ENCODE measurements around the gene SRGN. TPM values are rescaled to one million over a fixed set of nuclear protein-coding genes. Genes with fewer than 3 reads are reported as not detected.

The SRGN gene
- total and polyA plus RNA-seq, 2 of the 13 experiments (the other 11 are each of a cell fraction or from before 2014, with no cell fraction given): 0.09 TPM; not detected in 1

DNA sequence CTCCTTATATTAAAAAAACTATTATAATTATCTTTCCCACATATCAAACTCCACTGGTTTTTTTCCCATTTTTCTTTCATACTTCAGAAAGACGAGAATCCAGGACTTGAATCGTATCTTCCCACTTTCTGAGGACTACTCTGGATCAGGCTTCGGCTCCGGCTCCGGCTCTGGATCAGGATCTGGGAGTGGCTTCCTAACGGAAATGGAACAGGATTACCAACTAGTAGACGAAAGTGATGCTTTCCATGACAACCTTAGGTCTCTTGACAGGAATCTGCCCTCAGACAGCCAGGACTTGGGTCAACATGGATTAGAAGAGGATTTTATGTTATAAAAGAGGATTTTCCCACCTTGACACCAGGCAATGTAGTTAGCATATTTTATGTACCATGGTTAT, 15.9 kb downstream of the SRGN start:
- Histone ChIP-seq H4K20me1 (ENCODE audit: insufficient read depth, low read length) (no peaks in the 10 kb centered on the region), H3K4me1 (ENCODE audit: insufficient read depth, low read length) (no peaks in the 10 kb centered on the region), H3K4me2 (ENCODE audit: low read depth, low read length) (no peak overlapping the region), H3K4me3 (replicated peaks in 1 of 3; ENCODE audit: insufficient read depth in 1 of 3, low read depth in 2 of 3, low read length in 3 of 3) (no peak overlapping the region), H3K27ac (ENCODE audit: extremely low read length, insufficient read depth, low read length) (no peak overlapping the region), H3K9ac (ENCODE audit: insufficient read depth, low read depth, low read length) (no peak overlapping the region), H3K79me2 (ENCODE audit: insufficient read depth, low read length) (no peaks in the 10 kb centered on the region), H2AFZ (ENCODE audit: low read length) (no peak overlapping the region), H3K27me3 (ENCODE audit: control insufficient read depth in 1 of 2, insufficient read depth in 2 of 2, low read length in 2 of 2) (peaks cover 0 to 7% of the 10 kb centered on the region in 2 experiments; a peak in 1 of 5 replicates), H3K9me3 (ENCODE audit: low read length) (no peaks in the 10 kb centered on the region), H3K36me3 (replicated peaks in 1 of 2; ENCODE audit: control insufficient read depth in 1 of 2, insufficient read depth in 2 of 2, low read length in 2 of 2) (no peaks in the 10 kb centered on the region)
- TF ChIP-seq, protein P1, sequence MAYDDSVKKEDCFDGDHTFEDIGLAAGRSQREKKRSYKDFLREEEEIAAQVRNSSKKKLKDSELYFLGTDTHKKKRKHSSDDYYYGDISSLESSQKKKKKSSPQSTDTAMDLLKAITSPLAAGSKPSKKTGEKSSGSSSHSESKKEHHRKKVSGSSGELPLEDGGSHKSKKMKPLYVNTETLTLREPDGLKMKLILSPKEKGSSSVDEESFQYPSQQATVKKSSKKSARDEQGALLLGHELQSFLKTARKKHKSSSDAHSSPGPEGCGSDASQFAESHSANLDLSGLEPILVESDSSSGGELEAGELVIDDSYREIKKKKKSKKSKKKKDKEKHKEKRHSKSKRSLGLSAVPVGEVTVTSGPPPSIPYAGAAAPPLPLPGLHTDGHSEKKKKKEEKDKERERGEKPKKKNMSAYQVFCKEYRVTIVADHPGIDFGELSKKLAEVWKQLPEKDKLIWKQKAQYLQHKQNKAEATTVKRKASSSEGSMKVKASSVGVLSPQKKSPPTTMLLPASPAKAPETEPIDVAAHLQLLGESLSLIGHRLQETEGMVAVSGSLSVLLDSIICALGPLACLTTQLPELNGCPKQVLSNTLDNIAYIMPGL (CRISPR knock-in tag; IDR thresholded peaks at IDR 0.05; ENCODE audit: borderline replicate concordance in 1 of 2, low read depth in 1 of 2): no peak
- no peak for TF ChIP-seq CCAR2 (optimal IDR thresholded peaks at IDR 0.05; ENCODE audit: low read depth, low read length)
- no peak for TF ChIP-seq ZNF350 (CRISPR knock-in tag; IDR thresholded peaks at IDR 0.05; ENCODE audit: borderline replicate concordance, low read depth)
- TF ChIP-seq, protein P2, sequence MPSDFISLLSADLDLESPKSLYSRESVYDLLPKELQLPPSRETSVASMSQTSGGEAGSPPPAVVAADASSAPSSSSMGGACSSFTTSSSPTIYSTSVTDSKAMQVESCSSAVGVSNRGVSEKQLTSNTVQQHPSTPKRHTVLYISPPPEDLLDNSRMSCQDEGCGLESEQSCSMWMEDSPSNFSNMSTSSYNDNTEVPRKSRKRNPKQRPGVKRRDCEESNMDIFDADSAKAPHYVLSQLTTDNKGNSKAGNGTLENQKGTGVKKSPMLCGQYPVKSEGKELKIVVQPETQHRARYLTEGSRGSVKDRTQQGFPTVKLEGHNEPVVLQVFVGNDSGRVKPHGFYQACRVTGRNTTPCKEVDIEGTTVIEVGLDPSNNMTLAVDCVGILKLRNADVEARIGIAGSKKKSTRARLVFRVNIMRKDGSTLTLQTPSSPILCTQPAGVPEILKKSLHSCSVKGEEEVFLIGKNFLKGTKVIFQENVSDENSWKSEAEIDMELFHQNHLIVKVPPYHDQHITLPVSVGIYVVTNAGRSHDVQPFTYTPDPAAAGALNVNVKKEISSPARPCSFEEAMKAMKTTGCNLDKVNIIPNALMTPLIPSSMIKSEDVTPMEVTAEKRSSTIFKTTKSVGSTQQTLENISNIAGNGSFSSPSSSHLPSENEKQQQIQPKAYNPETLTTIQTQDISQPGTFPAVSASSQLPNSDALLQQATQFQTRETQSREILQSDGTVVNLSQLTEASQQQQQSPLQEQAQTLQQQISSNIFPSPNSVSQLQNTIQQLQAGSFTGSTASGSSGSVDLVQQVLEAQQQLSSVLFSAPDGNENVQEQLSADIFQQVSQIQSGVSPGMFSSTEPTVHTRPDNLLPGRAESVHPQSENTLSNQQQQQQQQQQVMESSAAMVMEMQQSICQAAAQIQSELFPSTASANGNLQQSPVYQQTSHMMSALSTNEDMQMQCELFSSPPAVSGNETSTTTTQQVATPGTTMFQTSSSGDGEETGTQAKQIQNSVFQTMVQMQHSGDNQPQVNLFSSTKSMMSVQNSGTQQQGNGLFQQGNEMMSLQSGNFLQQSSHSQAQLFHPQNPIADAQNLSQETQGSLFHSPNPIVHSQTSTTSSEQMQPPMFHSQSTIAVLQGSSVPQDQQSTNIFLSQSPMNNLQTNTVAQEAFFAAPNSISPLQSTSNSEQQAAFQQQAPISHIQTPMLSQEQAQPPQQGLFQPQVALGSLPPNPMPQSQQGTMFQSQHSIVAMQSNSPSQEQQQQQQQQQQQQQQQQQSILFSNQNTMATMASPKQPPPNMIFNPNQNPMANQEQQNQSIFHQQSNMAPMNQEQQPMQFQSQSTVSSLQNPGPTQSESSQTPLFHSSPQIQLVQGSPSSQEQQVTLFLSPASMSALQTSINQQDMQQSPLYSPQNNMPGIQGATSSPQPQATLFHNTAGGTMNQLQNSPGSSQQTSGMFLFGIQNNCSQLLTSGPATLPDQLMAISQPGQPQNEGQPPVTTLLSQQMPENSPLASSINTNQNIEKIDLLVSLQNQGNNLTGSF (CRISPR knock-in tag; IDR thresholded peaks at IDR 0.05): no peak
- no peak for TF ChIP-seq KMT2A (CRISPR knock-in tag; IDR thresholded peaks at IDR 0.05)
- no peak for FAIRE-seq
- BruUV-seq (replicated peaks): no TSS peak
- POLR2A ChIA-PET: no interaction called here
- 31% methylated on average over 7 of the region's 7 CpGs for WGBS (ENCODE audit: low lambda C conversion rate)
- ATAC-seq: no peak
- intact Hi-C loops (cut with micrococcal nuclease; ENCODE audit: unreplicated experiment) (no loop called here), in situ Hi-C loops (cut with HindIII; ENCODE audit: extremely low pct_ligation_motif_present, low pct_unique_long_range_greater_than_20kb) (no loop called here)
- DNase-seq (ENCODE audit: low spot score): no peak
- CTCF ChIA-PET (ENCODE audit: low intra/inter-chr PET ratio, low total read pairs): no interaction called here
